Loucy (cell line): ENCODE measurements around the gene DUS4L.

Source experiments
- H2AFZ ChIP-seq: fragments of 200-600 bp; sonication (generic); 2 replicates; pipeline ENCODE4 v1.6.0; 2016; ENCODE audit warnings: antibody characterized with exemption, mild to moderate bottlenecking, low read length, moderate library complexity
- H3F3A ChIP-seq: fragments of 200-600 bp; 2 replicates; pipeline ENCODE4 v1.6.0; 2016; ENCODE audit warnings: antibody characterized with exemption, low read depth, mild to moderate bottlenecking
- H3K27me3 ChIP-seq: fragments of 200-600 bp; sonication (generic); 2 replicates; pipeline ENCODE4 v1.6.1; 2014; ENCODE audit warnings: low read length, mild to moderate bottlenecking; ENCODE audit not compliant: insufficient read depth, poor library complexity, severe bottlenecking
- H3K36me3 ChIP-seq: fragments of 200-600 bp; sonication (generic); 2 replicates; pipeline ENCODE4 v1.6.1; 2016; ENCODE audit warnings: low read length; ENCODE audit not compliant: insufficient read depth
- H3K4me1 ChIP-seq: fragments of 200-600 bp; sonication (generic); 2 replicates; pipeline ENCODE4 v1.5.1; 2014; ENCODE audit warnings: low read length, mild to moderate bottlenecking; ENCODE audit not compliant: insufficient read depth, poor library complexity, severe bottlenecking
- H3K4me2 ChIP-seq: fragments of 200-600 bp; sonication (generic); 2 replicates; pipeline ENCODE4 v1.6.0; 2014; ENCODE audit warnings: antibody characterized with exemption, low read length, low read depth, mild to moderate bottlenecking; ENCODE audit not compliant: poor library complexity, severe bottlenecking
- H3K4me3 ChIP-seq: fragments of 200-600 bp; sonication (generic); 2 replicates; pipeline ENCODE4 v1.5.1; 2014; ENCODE audit warnings: low read length, mild to moderate bottlenecking, mixed read lengths; ENCODE audit not compliant: poor library complexity, severe bottlenecking
- H3K79me2 ChIP-seq: fragments of 200-600 bp; sonication (generic); 2 replicates; pipeline ENCODE4 v1.6.1; 2014; ENCODE audit warnings: low read length; ENCODE audit not compliant: insufficient read depth
- H3K9ac ChIP-seq: fragments of 200-600 bp; sonication (generic); 2 replicates; pipeline ENCODE4 v1.6.0; 2014; ENCODE audit warnings: mild to moderate bottlenecking, low read depth, low read length, moderate library complexity; ENCODE audit not compliant: poor library complexity, severe bottlenecking
- H3K9me2 ChIP-seq: fragments of 200-600 bp; sonication (generic); replicated peaks from 2 replicates; pipeline ENCODE4 v1.6.1; 2016; ENCODE audit warnings: low read depth, low read length, mixed read lengths
- H3K9me3 ChIP-seq: fragments of 200-600 bp; sonication (generic); 2 replicates; pipeline ENCODE4 v1.6.1; 2014; ENCODE audit warnings: mild to moderate bottlenecking, antibody characterized with exemption, low read length, low read depth; ENCODE audit not compliant: insufficient read depth
- H4K20me1 ChIP-seq: fragments of 200-600 bp; sonication (generic); 2 replicates; pipeline ENCODE4 v1.6.0; 2014; ENCODE audit warnings: antibody characterized with exemption, low read length, mild to moderate bottlenecking; ENCODE audit not compliant: insufficient read depth, poor library complexity, severe bottlenecking
- CTCF ChIP-seq: fragments of 200-600 bp; sonication (generic); conservative IDR thresholded peaks from 2 replicates; pipeline ENCODE4 v1.5.1; 2014; ENCODE audit warnings: mild to moderate bottlenecking, antibody characterized with exemption, low read length
- EZH2phosphoT487 ChIP-seq: fragments of 200-600 bp; IDR thresholded peaks from 2 replicates; pipeline ENCODE4 v1.6.1; 2018; ENCODE audit warnings: antibody characterized with exemption, mild to moderate bottlenecking, moderate library complexity, borderline replicate concordance

DUS4L gene

GRCh38 chr7:107615910-107616680 is 52.3 kb downstream of the DUS4L start:
- Histone ChIP-seq H3K27me3 (no peaks in the 10 kb centered on the region), H3K4me2 (no peak overlapping the region), H2AFZ (no peak overlapping the region), H4K20me1 (no peaks in the 10 kb centered on the region), H3F3A (no peaks in the 10 kb centered on the region), H3K79me2 (no peaks in the 10 kb centered on the region), H3K36me3 (peaks cover 18% of the 10 kb centered on the region; the same call in 1 of the 2 replicates), H3K9me3 (no peaks in the 10 kb centered on the region), H3K4me1 (no peaks in the 10 kb centered on the region), H3K9me2 (no peaks in the 10 kb centered on the region), H3K9ac (no peak overlapping the region), H3K4me3 (no peak overlapping the region)
- TF ChIP-seq CTCF, result no peak
- no peak for TF ChIP-seq EZH2phosphoT487

GRCh38 chr7:107622429-107622828 is 58.7 kb downstream of the DUS4L start:
- H3K9ac ChIP-seq, result no peak overlapping the region
- no peaks in the 10 kb centered on the region for H3F3A ChIP-seq
- H3K9me2 ChIP-seq, result no peaks in the 10 kb centered on the region
- no peaks in the 10 kb centered on the region for H3K79me2 ChIP-seq
- H4K20me1 ChIP-seq, result no peaks in the 10 kb centered on the region
- H3K27me3 ChIP-seq, result no peaks in the 10 kb centered on the region
- no peak overlapping the region for H3K4me3 ChIP-seq
- H2AFZ ChIP-seq, result no peak overlapping the region
- H3K4me1 ChIP-seq, result peaks cover 8% of the 10 kb centered on the region
- no peaks in the 10 kb centered on the region for H3K36me3 ChIP-seq
- no peak overlapping the region for H3K4me2 ChIP-seq
- H3K9me3 ChIP-seq, result no peaks in the 10 kb centered on the region
- TF ChIP-seq CTCF (no peak), EZH2phosphoT487 (no peak)

- H3K79me2 ChIP-seq, result no peaks in the 10 kb centered on the region
- no peaks in the 10 kb centered on the region for H3K27me3 ChIP-seq
- no peak overlapping the region for H2AFZ ChIP-seq
- H3K4me2 ChIP-seq, result no peak overlapping the region
- peaks cover 8% of the 10 kb centered on the region for H3K4me1 ChIP-seq
- no peaks in the 10 kb centered on the region for H4K20me1 ChIP-seq
- H3K9ac ChIP-seq, result no peak overlapping the region
- no peaks in the 10 kb centered on the region for H3K9me3 ChIP-seq
- TF ChIP-seq EZH2phosphoT487, result no peak
- no peak for TF ChIP-seq CTCF
- H3K36me3 ChIP-seq, result no peaks in the 10 kb centered on the region
- H3K9me2 ChIP-seq, result no peaks in the 10 kb centered on the region
- H3K4me3 ChIP-seq, result no peak overlapping the region
- H3F3A ChIP-seq, result no peaks in the 10 kb centered on the region
Measured at GRCh38 chr7:107622894-107623293, 59.1 kb downstream of the DUS4L start.
